Esophagus squamous epithelium (tissue), 5 donors: ENCODE measurements around the gene NOG. TPM values are rescaled to one million over a fixed set of nuclear protein-coding genes. Genes with fewer than 3 reads are reported as not detected.

Experiments
- DNase-seq: peaks from one replicate; lab custom pipeline; 2025; lab: John Stamatoyannopoulos, UW
- H3K27ac ChIP-seq, 4 donors: fragments of 200-600 bp; sonication (generic); one replicate each; pipeline ENCODE4 v1.5.1; 2016 to 2019; ENCODE audit warnings: mild to moderate bottlenecking in 1 of 4
- H3K27me3 ChIP-seq, 4 donors: fragments of 200-600 bp; sonication (generic); 1 replicate in 3 of 4; 2 replicates in 1 of 4; pipeline versions ENCODE4 v1.5.1 to v1.6.0; 2017 to 2021; ENCODE audit warnings: antibody characterized with exemption in 1 of 4
- H3K36me3 ChIP-seq, 3 donors: fragments of 200-600 bp; sonication (generic); one replicate each; pipeline ENCODE4 v1.5.1; 2016 to 2019
- H3K4me1 ChIP-seq, 3 donors: fragments of 200-600 bp; sonication (generic); one replicate each; pipeline ENCODE4 v1.5.1; 2017 to 2019
- H3K4me3 ChIP-seq, 4 donors: fragments of 200-600 bp; sonication (generic); 1 replicate in 3 of 4; 2 replicates in 1 of 4; pipeline ENCODE4 v1.5.1; 2016 to 2019; ENCODE audit warnings: mild to moderate bottlenecking in 2 of 4, moderate library complexity in 1 of 4
- H3K9me3 ChIP-seq, 3 donors: fragments of 200-600 bp; sonication (generic); one replicate each; pipeline ENCODE4 v1.5.1; 2016 to 2019
- CTCF ChIP-seq, 6 experiments: fragments of 450-650 bp in 4 of 6; fragments of 200-600 bp in 2 of 6; sonication (generic) in 2 of 6; IDR thresholded peaks; one replicate each; pipeline ENCODE4 v1.5.1; 2016 to 2019; ENCODE audit warnings: antibody characterized with exemption in 6 of 6, mild to moderate bottlenecking in 4 of 6, moderate library complexity in 4 of 6
- POLR2A ChIP-seq, 4 donors: fragments of 450-650 bp; IDR thresholded peaks; one replicate each; pipeline ENCODE4 v1.6.1; 2017; ENCODE audit warnings: antibody characterized with exemption in 4 of 4, mild to moderate bottlenecking in 4 of 4, moderate library complexity in 3 of 4
- WGBS, 2 donors: methylation state at CpG; one replicate each; pipeline ENCODE4 v1.1.5; 2018; 5-methylcytosine and 5-hydroxymethylcytosine counted together
- intact Hi-C: fragments of 100-400 bp; cut with DNase I; formaldehyde crosslinking; loops from one replicate; pipeline ENCODE4 v1.15.0; 2022
- total RNA-seq, 4 donors: library from RNA; depleted of rRNA; stranded (reverse); fragments of >200 nt; gene quantifications; one replicate each; pipeline ENCODE4 v1.1.0, GENCODE V29; 2016
- donor health status: DM: yes; HTN: yes; CAD: no.

NOG gene
- total RNA-seq, 4 donors from 2014 or later = 0.38 TPM; not detected in 3

- 0% methylated on average over 1 of the region's 46 CpGs; no CpG with 5 or more reads in 1 of the 2 donors for WGBS, 2 donors
- peak overlapping the region in 3 of 4 donors; percentile 5 to 72 (median 29) for H3K27ac ChIP-seq
- H3K4me3 ChIP-seq = peak overlapping the region; percentile 31 to 63 (median 54)
- no peak for DNase-seq
- H3K9me3 ChIP-seq = no peaks in the 10 kb centered on the region
- H3K36me3 ChIP-seq = no peaks in the 10 kb centered on the region
- TF ChIP-seq CTCF (IDR thresholded peaks at IDR 0.05) (no peak), POLR2A (IDR thresholded peaks at IDR 0.05) (no peak)
- intact Hi-C loops = loop anchor here (5.0 kb wide), 2 partner anchors 124 to 189 kb away; no protein-coding TSS in a partner anchor
- peaks cover 36 to 61% (median 45%) of the 10 kb centered on the region in 3 donors for H3K4me1 ChIP-seq
- peaks cover 5 to 96% (median 19%) of the 10 kb centered on the region in 4 donors for H3K27me3 ChIP-seq
Observed at GRCh38 chr17:56593086-56593645, 333 bp upstream of the NOG start.

- H3K9me3 ChIP-seq = no peaks in the 10 kb centered on the region
- TF ChIP-seq POLR2A (IDR thresholded peaks at IDR 0.05) (no peak), CTCF (IDR thresholded peaks at IDR 0.05) (no peak)
- DNase-seq = no peak
- no peaks in the 10 kb centered on the region for H3K36me3 ChIP-seq
- peaks cover 36 to 61% (median 45%) of the 10 kb centered on the region in 3 donors for H3K4me1 ChIP-seq
- peak overlapping the region in 3 of 4 donors; percentile 5 to 72 (median 29) for H3K27ac ChIP-seq
- peak overlapping the region; percentile 31 to 63 (median 54) for H3K4me3 ChIP-seq
- intact Hi-C loops = loop anchor here (5.0 kb wide), 2 partner anchors 123 to 188 kb away; no protein-coding TSS in a partner anchor
- 0 to 2% methylated on average over 24 to 30 of the region's 61 CpGs for WGBS, 2 donors
- H3K27me3 ChIP-seq = peaks cover 5 to 96% (median 19%) of the 10 kb centered on the region in 4 donors
Observed at GRCh38 chr17:56594320-56595107, 1.0 kb downstream of the NOG start.

DNA sequence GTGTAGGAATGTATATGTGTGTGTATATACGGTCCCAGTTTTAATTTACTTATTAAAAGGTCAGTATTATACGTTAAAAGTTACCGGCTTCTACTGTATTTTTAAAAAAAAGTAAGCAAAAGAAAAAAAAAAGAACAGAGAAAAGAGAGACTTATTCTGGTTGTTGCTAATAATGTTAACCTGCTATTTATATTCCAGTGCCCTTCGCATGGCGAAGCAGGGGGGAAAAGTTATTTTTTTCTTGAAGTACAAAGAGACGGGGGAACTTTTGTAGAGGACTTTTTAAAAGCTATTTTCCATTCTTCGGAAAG is 1.6 kb downstream of the NOG start:
- Histone ChIP-seq H3K27ac (no peak overlapping the region), H3K27me3 (peaks cover 5 to 96% (median 19%) of the 10 kb centered on the region in 4 donors), H3K9me3 (no peaks in the 10 kb centered on the region), H3K4me3 (peak overlapping the region in 1 of 4 donors; percentile 62), H3K4me1 (peaks cover 36 to 61% (median 45%) of the 10 kb centered on the region in 3 donors), H3K36me3 (no peaks in the 10 kb centered on the region)
- intact Hi-C loops = no loop called here
- TF ChIP-seq POLR2A (IDR thresholded peaks at IDR 0.05) = no peak
- TF ChIP-seq CTCF (IDR thresholded peaks at IDR 0.05) = no peak
- WGBS, 2 donors = 1 to 8% methylated on average over 7 of the region's 7 CpGs
- DNase-seq = no peak

DNA sequence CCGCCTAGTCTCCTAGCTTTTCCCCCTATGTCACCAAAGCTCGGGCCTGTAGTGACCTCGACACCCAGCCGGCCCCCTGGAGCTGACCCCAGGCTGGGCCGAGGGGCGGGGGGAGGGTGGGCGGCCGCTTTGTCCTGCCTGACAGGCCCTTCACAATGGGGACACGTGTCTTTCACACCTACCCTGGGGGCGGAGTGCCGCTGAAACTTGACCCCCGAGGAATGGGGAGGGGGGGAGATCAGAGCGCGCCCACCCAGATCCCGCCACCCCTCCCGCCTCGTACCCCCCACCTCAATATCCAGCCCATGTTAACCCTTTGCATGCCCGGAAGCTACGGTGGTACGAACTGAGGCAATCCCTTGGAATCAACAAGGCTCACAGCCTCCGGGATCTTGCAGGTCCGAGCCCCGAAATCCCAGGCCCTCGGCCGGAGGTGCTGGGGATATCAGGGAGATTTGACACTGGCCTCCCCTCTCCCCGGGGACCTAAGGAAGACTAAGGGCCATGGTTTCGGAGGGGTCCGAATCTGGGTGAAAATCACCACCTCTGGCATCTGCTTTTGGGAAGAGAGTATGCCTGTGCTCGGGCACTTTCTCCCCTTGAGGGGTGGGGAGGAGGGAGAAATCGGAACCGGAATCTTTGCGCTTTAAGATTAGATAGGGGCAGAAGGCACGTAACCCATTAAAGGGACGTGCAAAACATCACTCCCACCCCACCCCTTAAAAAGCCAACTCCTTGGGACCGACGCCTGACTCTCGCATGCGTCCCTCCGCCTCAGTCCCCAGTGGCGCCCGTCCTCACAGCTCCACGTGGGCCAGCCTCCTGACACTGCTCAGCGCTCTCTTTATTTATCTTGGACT is 2.6 kb downstream of the NOG start:
- intact Hi-C loops = no loop called here
- no peak overlapping the region for H3K27ac ChIP-seq
- WGBS, 2 donors = 0% methylated on average over 17 to 19 of the region's 43 CpGs
- peak overlapping the region in 3 of 4 donors; percentile 24 to 53 (median 34) for H3K4me3 ChIP-seq
- no peaks in the 10 kb centered on the region for H3K36me3 ChIP-seq
- DNase-seq = no peak
- H3K4me1 ChIP-seq = peaks cover 36 to 61% (median 45%) of the 10 kb centered on the region in 3 donors
- TF ChIP-seq CTCF (IDR thresholded peaks at IDR 0.05) = no peak
- no peak for TF ChIP-seq POLR2A (IDR thresholded peaks at IDR 0.05)
- H3K27me3 ChIP-seq = peaks cover 5 to 97% (median 19%) of the 10 kb centered on the region in 4 donors
- H3K9me3 ChIP-seq = no peaks in the 10 kb centered on the region
